Psoas muscle (tissue), 8 donors: ENCODE measurements around the gene KMT2B. TPM values are rescaled to one million over a fixed set of nuclear protein-coding genes. Genes with fewer than 3 reads are reported as not detected.

Source experiments
- ATAC-seq, 4 donors: fragments of 200-7000 bp; cut with Tn5 transposase; one replicate each; pipeline ENCODE4 v1.9.1; 2020; ENCODE audit warnings: moderate library complexity in 3 of 4, mild to moderate bottlenecking in 2 of 4
- DNase-seq, 2 donors: peaks; one replicate each; pipeline ENCODE4 v3.0.0-alpha.2; 2020
- H3K27ac ChIP-seq: fragments of 200-600 bp; one replicate; pipeline ENCODE4 v1.8.0; 2022
- H3K27me3 ChIP-seq, 3 donors: fragments of 200-600 bp in 1 of 3; one replicate each; pipeline versions ENCODE4 v1.6.1 to v1.8.0; 2013 to 2022; ENCODE audit warnings: low read length in 2 of 3, mild to moderate bottlenecking in 2 of 3, moderate library complexity in 1 of 3; ENCODE audit not compliant: insufficient read depth in 3 of 3
- H3K36me3 ChIP-seq, 2 donors: fragments of 200-600 bp in 1 of 2; one replicate each; pipeline versions ENCODE4 v1.6.1 to v1.8.0; 2013 to 2022; ENCODE audit warnings: low read depth in 1 of 2, mild to moderate bottlenecking in 1 of 2, moderate library complexity in 1 of 2; ENCODE audit not compliant: insufficient read depth in 1 of 2
- H3K4me1 ChIP-seq: fragments of 200-600 bp; one replicate; pipeline ENCODE4 v1.8.0; 2022
- H3K4me3 ChIP-seq: fragments of 200-600 bp; one replicate; pipeline ENCODE4 v1.8.0; 2022; ENCODE audit warnings: mild to moderate bottlenecking
- H3K9me3 ChIP-seq: fragments of 200-600 bp; one replicate; pipeline ENCODE4 v1.8.0; 2022
- WGBS, 3 donors: extraction: QIAGEN DNeasy Blood & Tissue Kit; methylation state at CpG; one replicate each; pipeline versions ENCODE4 v1.1.6 to v1.1.7; 2013; 5-methylcytosine and 5-hydroxymethylcytosine counted together
- intact Hi-C, 2 donors: fragments of 100-400 bp; cut with DNase I; formaldehyde crosslinking; loops; one replicate each; pipeline versions ENCODE4 v1.11.0 to v1.14.2; 2022
- polyA plus RNA-seq, 3 donors: library from polyadenylated mRNA; stranded (reverse); fragments of 200-250 nt; gene quantifications; one replicate each; pipeline ENCODE4 v1.2.3, GENCODE V29; 2013
- total RNA-seq, 4 donors: library from RNA; stranded (reverse); fragmentation: NEBNext Ultra II Directional in 2 of 4; extraction: Animal tissue kit (Norgen Biotek cat#: 25700) in 2 of 4; gene quantifications; one replicate each; pipeline versions ENCODE4 v1.2.1 to v1.2.4, GENCODE V29; 2021 to 2023
- TF ChIP-seq, protein P1 (sequence below): fragments of 200-600 bp; IDR thresholded peaks from one replicate; pipeline ENCODE4 v1.8.0; 2022; ENCODE audit warnings: antibody characterized with exemption
- donor health status: healthy with polysubstance abuse.
- donor health status: DM: no; HTN: no; CAD: no; lungs with moderate emphysema.
- donor health status: Bipolar disorder and iron deficiency.
- donor health status: healthy.
- donor health status: DM: yes; HTN: yes; CAD: no.
- donor health status: DM: no; HTN: no; CAD: no.
- donor health status: DM: no; HTN: no; CAD: no.
- donor health status: DM: yes; HTN: yes; CAD: no.

KMT2B gene
- total and polyA plus RNA-seq, 7 donors: 13.4 to 29.0 (median 20.0) TPM

DNA sequence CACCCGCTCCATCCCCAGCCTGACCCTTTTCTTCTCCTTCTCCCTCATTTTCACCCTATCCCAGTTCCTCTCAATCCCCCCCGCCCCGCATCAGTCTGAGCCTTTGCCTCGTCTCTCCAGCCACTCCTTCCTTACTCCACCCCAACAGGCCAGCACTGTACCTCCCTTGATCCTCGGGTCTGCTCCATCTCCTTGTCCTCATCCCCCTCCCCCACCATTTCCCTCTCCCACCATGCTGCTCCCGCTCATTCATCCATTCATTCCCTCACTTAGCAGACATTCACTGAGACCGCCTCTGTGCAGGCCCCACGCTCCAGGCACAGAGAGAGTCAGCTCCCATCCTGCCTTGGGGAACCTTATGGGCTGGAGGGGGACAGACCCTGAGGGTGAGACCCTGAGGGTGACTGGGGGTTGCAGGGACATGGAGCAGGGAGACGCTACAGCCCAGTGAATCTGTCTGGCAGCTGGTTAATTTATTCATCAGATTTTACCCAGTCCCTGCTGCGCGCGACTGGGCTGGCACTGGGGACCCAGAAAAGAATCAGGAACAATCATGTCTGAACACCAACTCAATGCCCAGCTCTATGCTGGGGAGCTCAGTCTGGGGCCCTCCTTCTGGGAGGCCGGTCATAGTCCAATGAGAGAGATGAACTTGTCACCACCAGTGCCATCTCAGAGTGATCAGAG is 58.4 kb downstream of the KMT2B start:
- TF ChIP-seq, protein P1, sequence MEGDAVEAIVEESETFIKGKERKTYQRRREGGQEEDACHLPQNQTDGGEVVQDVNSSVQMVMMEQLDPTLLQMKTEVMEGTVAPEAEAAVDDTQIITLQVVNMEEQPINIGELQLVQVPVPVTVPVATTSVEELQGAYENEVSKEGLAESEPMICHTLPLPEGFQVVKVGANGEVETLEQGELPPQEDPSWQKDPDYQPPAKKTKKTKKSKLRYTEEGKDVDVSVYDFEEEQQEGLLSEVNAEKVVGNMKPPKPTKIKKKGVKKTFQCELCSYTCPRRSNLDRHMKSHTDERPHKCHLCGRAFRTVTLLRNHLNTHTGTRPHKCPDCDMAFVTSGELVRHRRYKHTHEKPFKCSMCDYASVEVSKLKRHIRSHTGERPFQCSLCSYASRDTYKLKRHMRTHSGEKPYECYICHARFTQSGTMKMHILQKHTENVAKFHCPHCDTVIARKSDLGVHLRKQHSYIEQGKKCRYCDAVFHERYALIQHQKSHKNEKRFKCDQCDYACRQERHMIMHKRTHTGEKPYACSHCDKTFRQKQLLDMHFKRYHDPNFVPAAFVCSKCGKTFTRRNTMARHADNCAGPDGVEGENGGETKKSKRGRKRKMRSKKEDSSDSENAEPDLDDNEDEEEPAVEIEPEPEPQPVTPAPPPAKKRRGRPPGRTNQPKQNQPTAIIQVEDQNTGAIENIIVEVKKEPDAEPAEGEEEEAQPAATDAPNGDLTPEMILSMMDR: no peak
- no peak for ATAC-seq
- peaks cover 0 to 27% of the 10 kb centered on the region in 2 donors for H3K36me3 ChIP-seq
- H3K4me1 ChIP-seq: peaks cover 7% of the 10 kb centered on the region
- H3K9me3 ChIP-seq: no peaks in the 10 kb centered on the region
- intact Hi-C loops: no loop called here
- 54 to 59% (median 56%) methylated on average over 13 of the region's 13 CpGs for WGBS, 3 donors
- H3K4me3 ChIP-seq: peak overlapping the region; percentile 95
- no peak overlapping the region for H3K27ac ChIP-seq
- no peaks in the 10 kb centered on the region for H3K27me3 ChIP-seq
- no peak for DNase-seq

DNA sequence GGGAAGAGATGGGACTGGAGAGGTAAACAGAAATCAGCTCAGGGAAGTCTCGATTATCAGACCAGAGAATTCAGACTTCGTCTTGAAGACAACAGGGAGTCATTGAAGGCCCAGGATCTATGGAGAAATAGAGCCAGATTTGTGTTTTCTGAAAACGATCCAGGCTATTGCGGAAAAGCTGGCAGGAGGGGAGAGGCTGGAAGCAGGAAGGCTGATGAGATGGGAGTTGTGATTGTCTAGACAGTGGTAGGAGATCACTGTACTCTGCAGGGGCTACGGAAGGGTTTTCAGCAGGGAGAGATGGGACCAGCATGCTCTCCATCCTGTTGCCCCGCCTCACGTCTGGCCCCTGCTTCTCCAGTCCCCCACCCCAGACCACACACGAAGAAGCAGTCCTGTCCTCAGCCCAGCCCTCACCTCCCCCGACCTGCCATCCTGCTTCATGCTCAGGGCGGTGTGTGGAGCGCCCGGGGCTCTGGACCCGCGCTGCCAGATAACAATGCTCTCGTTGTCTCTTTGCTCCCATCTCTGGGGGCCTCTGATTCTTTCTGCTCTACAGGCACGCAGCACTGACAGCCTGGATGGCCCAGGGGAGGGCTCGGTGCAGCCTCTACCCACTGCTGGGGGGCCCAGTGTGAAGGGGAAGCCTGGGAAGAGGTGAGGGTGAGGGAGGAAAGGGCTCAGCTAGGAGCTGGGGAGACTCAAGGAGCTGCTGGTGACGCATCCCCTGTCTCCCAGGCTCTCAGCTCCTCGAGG is 59.5 kb downstream of the KMT2B start:
- TF ChIP-seq, protein P1: no peak
- Histone ChIP-seq H3K27ac (no peak overlapping the region), H3K27me3 (no peaks in the 10 kb centered on the region), H3K36me3 (peaks cover 0 to 32% of the 10 kb centered on the region in 2 donors), H3K9me3 (no peaks in the 10 kb centered on the region), H3K4me3 (no peak overlapping the region), H3K4me1 (peaks cover 7% of the 10 kb centered on the region)
- DNase-seq (no peak), ATAC-seq (no peak)
- 64 to 72% (median 69%) methylated on average over 16 to 19 of the region's 19 CpGs for WGBS, 3 donors
- intact Hi-C loops: no loop called here

DNA sequence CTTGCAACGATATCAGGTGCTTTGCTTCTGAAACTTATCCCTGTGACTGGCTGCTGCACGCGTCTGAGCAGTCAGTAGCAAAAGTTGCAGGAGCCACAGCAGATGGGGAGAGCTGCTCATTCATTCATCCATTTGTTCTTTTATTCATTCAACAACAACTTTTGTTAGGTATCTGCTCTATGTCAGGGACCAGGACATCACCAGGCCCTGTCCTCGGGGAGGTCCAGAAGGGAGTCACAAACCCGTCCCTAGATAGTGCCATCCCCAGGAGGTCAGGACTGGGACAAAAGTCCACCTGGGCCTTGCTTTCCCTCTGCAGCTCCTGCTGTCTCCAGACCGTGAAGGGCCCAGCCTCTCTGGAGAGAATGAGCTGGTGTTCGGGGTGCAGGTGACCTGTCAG is 60.2 kb downstream of the KMT2B start:
- Histone ChIP-seq H3K27me3 (no peaks in the 10 kb centered on the region), H3K36me3 (peaks cover 0 to 39% of the 10 kb centered on the region in 2 donors), H3K4me3 (no peak overlapping the region), H3K4me1 (peaks cover 7% of the 10 kb centered on the region), H3K9me3 (no peaks in the 10 kb centered on the region), H3K27ac (no peak overlapping the region)
- TF ChIP-seq, protein P1: no peak
- intact Hi-C loops: no loop called here
- DNase-seq (no peak), ATAC-seq (no peak)
- WGBS, 3 donors: 76 to 93% (median 87%) methylated on average over 7 of the region's 7 CpGs

GRCh38 chr19:35779033-35779432 is 61.2 kb downstream of the KMT2B start:
- H3K36me3 ChIP-seq: peaks cover 0 to 39% of the 10 kb centered on the region in 2 donors
- no peak overlapping the region for H3K4me3 ChIP-seq
- WGBS, 3 donors: 91 to 93% (median 92%) methylated on average over 8 of the region's 8 CpGs
- H3K9me3 ChIP-seq: no peaks in the 10 kb centered on the region
- no peak for DNase-seq
- no peak overlapping the region for H3K27ac ChIP-seq
- peaks cover 7% of the 10 kb centered on the region for H3K4me1 ChIP-seq
- intact Hi-C loops: no loop called here
- ATAC-seq: no peak
- TF ChIP-seq, protein P1: no peak
- no peaks in the 10 kb centered on the region for H3K27me3 ChIP-seq
